H9 (cell line): ENCODE data around the gene WDR64. TPM values are rescaled to one million over a fixed set of nuclear protein-coding genes. Genes with fewer than 3 reads are reported as not detected.

ENCODE experiments used
- DNase-seq: peaks from one replicate; pipeline ENCODE4 v3.0.0-alpha.2; 2017
- H2AFZ ChIP-seq: one replicate; pipeline ENCODE4 v1.6.1; 2013; ENCODE audit warnings: mild to moderate bottlenecking, low read length, control low read depth, moderate library complexity
- H2AK5ac ChIP-seq: 2 replicates; pipeline ENCODE4 v1.6.1; 2013; ENCODE audit warnings: low read length, control low read depth, mixed read lengths; ENCODE audit not compliant: insufficient read length
- H2BK120ac ChIP-seq: one replicate; pipeline ENCODE4 v1.6.1; 2013; ENCODE audit warnings: low read depth, mild to moderate bottlenecking, low read length, control low read depth, inconsistent platforms; ENCODE audit not compliant: poor library complexity, severe bottlenecking
- H2BK12ac ChIP-seq: 2 replicates; pipeline ENCODE4 v1.6.1; 2013; ENCODE audit warnings: low read length, control low read depth, mixed read lengths, low read depth; ENCODE audit not compliant: insufficient read length
- H2BK15ac ChIP-seq: 2 replicates; pipeline ENCODE4 v1.6.1; 2013; ENCODE audit warnings: low read depth, low read length, control low read depth
- H2BK20ac ChIP-seq: one replicate; pipeline ENCODE4 v1.6.1; 2013; ENCODE audit warnings: low read depth, mild to moderate bottlenecking, low read length, control low read depth, inconsistent platforms; ENCODE audit not compliant: poor library complexity, severe bottlenecking
- H2BK5ac ChIP-seq: 2 replicates; pipeline ENCODE4 v1.6.1; 2013; ENCODE audit warnings: low read length, control low read depth, mixed read lengths; ENCODE audit not compliant: insufficient read length
- H3K14ac ChIP-seq: 2 replicates; pipeline ENCODE4 v1.6.1; 2013; ENCODE audit warnings: low read length, control low read depth; ENCODE audit not compliant: insufficient read depth
- H3K18ac ChIP-seq: 2 replicates; pipeline ENCODE4 v1.6.1; 2013; ENCODE audit warnings: low read depth, mild to moderate bottlenecking, mixed read lengths, low read length, control low read depth; ENCODE audit not compliant: insufficient read length
- H3K23ac ChIP-seq: 2 replicates; pipeline ENCODE4 v1.6.1; 2013; ENCODE audit warnings: low read length, control low read depth, mixed read lengths, low read depth; ENCODE audit not compliant: insufficient read length
- H3K23me2 ChIP-seq: 2 replicates; pipeline ENCODE4 v1.6.1; 2013; ENCODE audit warnings: low read depth, mild to moderate bottlenecking, mixed read lengths, low read length, control low read depth; ENCODE audit not compliant: insufficient read length, poor library complexity, severe bottlenecking
- H3K27ac ChIP-seq: 2 replicates; pipeline ENCODE4 v1.5.1; 2013; ENCODE audit warnings: low read length, control low read depth, mixed read lengths, low read depth; ENCODE audit not compliant: insufficient read length
- H3K27me3 ChIP-seq: 2 replicates; pipeline ENCODE4 v1.6.1; 2013; ENCODE audit warnings: low read length, control low read depth, inconsistent platforms; ENCODE audit not compliant: insufficient read depth
- H3K4ac ChIP-seq: 2 replicates; pipeline ENCODE4 v1.6.1; 2013; ENCODE audit warnings: low read depth, mild to moderate bottlenecking, control low read depth, inconsistent platforms, low read length, moderate library complexity
- H3K4me1 ChIP-seq: 2 replicates; pipeline ENCODE4 v1.6.1; 2013; ENCODE audit warnings: low read length, control low read depth, inconsistent platforms; ENCODE audit not compliant: insufficient read depth
- H3K4me2 ChIP-seq: 2 replicates; pipeline ENCODE4 v1.6.1; 2013; ENCODE audit warnings: low read length, control low read depth, mixed read lengths; ENCODE audit not compliant: insufficient read length, insufficient read depth
- H3K56ac ChIP-seq: 2 replicates; pipeline ENCODE4 v1.6.1; 2013; ENCODE audit warnings: low read depth, mild to moderate bottlenecking, mixed read lengths, low read length, control low read depth; ENCODE audit not compliant: insufficient read length
- H3K79me1 ChIP-seq: 2 replicates; pipeline ENCODE4 v1.6.1; 2013; ENCODE audit warnings: low read depth, mild to moderate bottlenecking, moderate library complexity, low read length, control low read depth, inconsistent platforms; ENCODE audit not compliant: insufficient read depth, poor library complexity, severe bottlenecking
- H3K79me2 ChIP-seq: 2 replicates; pipeline ENCODE4 v1.6.1; 2013; ENCODE audit warnings: low read length, control low read depth, inconsistent platforms; ENCODE audit not compliant: insufficient read depth
- H3K9ac ChIP-seq: 2 replicates; pipeline ENCODE4 v1.6.1; 2013; ENCODE audit warnings: low read length, control low read depth, mixed read lengths; ENCODE audit not compliant: insufficient read length; ENCODE audit errors: extremely low read depth
- H3K9me3 ChIP-seq: one replicate; pipeline ENCODE4 v1.6.1; 2013; ENCODE audit warnings: low read depth, low read length, inconsistent platforms; ENCODE audit not compliant: control insufficient read depth
- H3T11ph ChIP-seq: one replicate; pipeline ENCODE4 v1.6.1; 2013; ENCODE audit warnings: mild to moderate bottlenecking, low read length, control low read depth, inconsistent platforms
- H4K20me1 ChIP-seq: one replicate; pipeline ENCODE4 v1.6.1; 2013; ENCODE audit not compliant: control insufficient read depth, insufficient read length, insufficient read depth
- H4K5ac ChIP-seq: 2 replicates; pipeline ENCODE4 v1.6.1; 2013; ENCODE audit warnings: low read depth, mild to moderate bottlenecking, mixed read lengths, low read length, control low read depth; ENCODE audit not compliant: insufficient read length
- H4K8ac ChIP-seq: replicated peaks from 2 replicates; pipeline ENCODE4 v1.6.1; 2013; ENCODE audit warnings: low read length, control low read depth, mixed read lengths, low read depth; ENCODE audit not compliant: insufficient read length
- H4K91ac ChIP-seq: 2 replicates; pipeline ENCODE4 v1.6.1; 2013; ENCODE audit warnings: low read depth, mild to moderate bottlenecking, moderate library complexity, mixed read lengths, low read length, control low read depth; ENCODE audit not compliant: insufficient read length
- H3K27ac Mint-ChIP-seq, 3 experiments: 2 replicates in 2 of 3; 3 replicates in 1 of 3; pipeline ENCODE4 v1.8.0; 2020 to 2021; ENCODE audit warnings: mixed read lengths in 3 of 3, mild to moderate bottlenecking in 1 of 3, moderate library complexity in 1 of 3
- H3K27me3 Mint-ChIP-seq: 2 replicates; pipeline ENCODE4 v1.8.0; 2021; ENCODE audit warnings: low read depth, mild to moderate bottlenecking, moderate library complexity, mixed read lengths
- H3K36me3 Mint-ChIP-seq, 3 experiments: 2 replicates in 2 of 3; 3 replicates in 1 of 3; pipeline ENCODE4 v1.8.0; 2020 to 2021; ENCODE audit warnings: low read depth in 3 of 3, mixed read lengths in 3 of 3; ENCODE audit not compliant: insufficient read depth in 1 of 3
- H3K4me1 Mint-ChIP-seq, 2 experiments: 2 replicates each; pipeline ENCODE4 v1.8.0; 2020; ENCODE audit warnings: mixed read lengths in 2 of 2
- H3K4me3 Mint-ChIP-seq, 2 experiments: 2 replicates in 1 of 2; 3 replicates in 1 of 2; pipeline ENCODE4 v1.8.0; 2020 to 2021; ENCODE audit warnings: mild to moderate bottlenecking in 2 of 2, mixed read lengths in 2 of 2, moderate library complexity in 1 of 2
- H3K9me3 Mint-ChIP-seq, 2 experiments: 2 replicates in 1 of 2; 3 replicates in 1 of 2; pipeline ENCODE4 v1.8.0; 2020; ENCODE audit warnings: mild to moderate bottlenecking in 2 of 2, mixed read lengths in 2 of 2, moderate library complexity in 1 of 2
- CTCF ChIP-seq: fragments of 200-600 bp; sonication (generic); conservative IDR thresholded peaks from 3 replicates; pipeline ENCODE4 v1.8.0; 2021; ENCODE audit warnings: antibody characterized with exemption, mild to moderate bottlenecking
- WGBS: extraction: QIAGEN DNeasy Blood & Tissue Kit; methylation state at CpG from one replicate; pipeline ENCODE4 v1.1.7; 2013; ENCODE audit warnings: missing lambda C conversion rate, low lambda C conversion rate, mixed read lengths; ENCODE audit not compliant: insufficient read length; ENCODE audit errors: extremely low coverage; 5-methylcytosine and 5-hydroxymethylcytosine counted together
- total RNA-seq: library from RNA; stranded (reverse); gene quantifications from 2 replicates; pipeline ENCODE4 v1.2.1, GENCODE V29; 2021

WDR64 gene
- total RNA-seq, 1 experiment from 2014 or later: not detected

- Histone ChIP-seq H3K79me1 (no peaks in the 10 kb centered on the region), H3K4ac (no peak overlapping the region), H3K4me1 (no peaks in the 10 kb centered on the region), H2BK120ac (no peak overlapping the region), H3K27ac (no peak overlapping the region), H3K18ac (no peak overlapping the region), H3K56ac (no peak overlapping the region), H3K9ac (no peak overlapping the region), H4K20me1 (no peaks in the 10 kb centered on the region), H2AFZ (no peak overlapping the region), H3K27me3 (no peaks in the 10 kb centered on the region), H2BK12ac (no peak overlapping the region), H3K23ac (no peak overlapping the region), H3T11ph (no peak overlapping the region), H4K91ac (no peak overlapping the region), H2BK5ac (no peak overlapping the region), H3K14ac (no peak overlapping the region), H2BK15ac (no peak overlapping the region), H4K5ac (no peak overlapping the region), H2BK20ac (no peak overlapping the region), H2AK5ac (no peak overlapping the region), H3K79me2 (no peaks in the 10 kb centered on the region), H3K9me3 (no peaks in the 10 kb centered on the region), H4K8ac (no peak overlapping the region), H3K23me2 (no peaks in the 10 kb centered on the region), H3K4me2 (no peak overlapping the region)
- H3K27ac Mint-ChIP-seq: no peak overlapping the region
- no peaks in the 10 kb centered on the region for H3K4me1 Mint-ChIP-seq
- no peaks in the 10 kb centered on the region for H3K36me3 Mint-ChIP-seq
- H3K4me3 Mint-ChIP-seq: no peak overlapping the region
- DNase-seq: no peak
- H3K9me3 Mint-ChIP-seq: no peaks in the 10 kb centered on the region; a peak in 1 of 5 replicates
- no peak for TF ChIP-seq CTCF
- WGBS: no CpG with 5 or more reads among the region's 4 CpGs
- H3K27me3 Mint-ChIP-seq: no peaks in the 10 kb centered on the region; the same call in 1 of the 2 replicates
Observed at GRCh38 chr1:241724741-241725356, 72.8 kb downstream of the WDR64 start.
